ENCODE measurements around the gene FGF11. TPM values are rescaled to one million over a fixed set of nuclear protein-coding genes. Genes with fewer than 3 reads are reported as not detected.

Gene FGF11
- total RNA-seq (2014; rRNA removed; shearing (Covaris generic)): 4.0 and 5.0 TPM in 2 replicates

- H3K4me3 ChIP-seq: peak within 1 kb of the TSS; percentile 71
- peaks cover 14% of the 10 kb centered on the region for H3K4me1 ChIP-seq
- H3K27ac ChIP-seq: peak within 1 kb of the TSS; percentile 91
- no peaks in the 10 kb centered on the region for H3K36me3 ChIP-seq
- DNase-seq: no peak
- no peaks in the 10 kb centered on the region for H3K9me3 ChIP-seq (replicated peaks)
- H3K27me3 ChIP-seq: no peaks in the 10 kb centered on the region
Measured at GRCh38 chr17:7439462-7440112, at the start of gene FGF11. TSS of gene FGF11 (plus strand) at chr17:7439512. CDS start at chr17:7439621, 109 bp downstream.

DNA sequence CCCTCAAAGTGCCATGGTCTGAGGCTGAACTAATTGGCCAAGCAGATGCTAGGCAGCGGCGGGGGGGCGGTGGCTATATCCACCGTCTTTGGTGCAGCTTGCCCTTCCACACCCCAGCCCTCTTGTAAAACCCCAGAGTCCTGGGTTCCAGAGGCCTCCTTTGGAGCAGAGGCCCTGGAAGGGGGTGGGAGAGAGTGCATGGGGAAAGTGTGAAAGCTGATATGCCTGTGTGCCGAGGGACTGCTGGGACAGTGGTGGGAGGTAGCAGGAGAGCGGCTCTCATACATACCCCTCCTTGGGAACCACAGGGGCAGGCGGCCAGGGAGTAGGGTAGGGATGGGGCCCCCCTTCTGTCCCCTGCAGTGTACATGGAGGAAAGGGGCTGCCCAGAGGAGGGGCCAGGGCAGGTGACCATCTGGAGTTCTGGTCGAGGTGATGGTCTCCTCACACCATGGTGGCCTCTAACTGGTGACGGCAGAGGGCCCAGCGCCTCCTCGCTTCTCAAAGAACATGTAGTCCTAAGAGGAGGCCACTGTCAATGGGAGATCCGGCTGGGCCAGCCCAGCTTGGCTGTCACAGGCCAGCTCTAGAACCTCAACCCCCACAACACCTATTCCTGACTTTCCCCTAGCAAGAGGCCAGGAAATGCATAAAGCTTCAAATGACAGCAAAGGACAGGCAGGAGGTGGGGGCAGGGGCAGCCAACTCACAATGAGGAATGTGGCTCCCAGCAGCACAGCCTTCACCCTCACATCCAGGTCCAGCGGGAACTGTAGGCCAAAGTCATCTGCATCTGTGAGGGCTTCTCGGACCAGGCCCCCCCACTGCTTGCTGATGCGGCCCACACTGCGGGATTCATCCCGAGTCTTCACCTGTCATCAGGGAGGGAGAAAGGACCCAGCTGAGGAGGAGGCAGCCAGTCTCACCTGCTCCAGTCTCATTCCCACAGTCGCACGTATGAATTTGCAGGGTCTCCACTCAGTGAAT lies 49.1 kb upstream of the FGF11 start:
- Histone ChIP-seq H3K9me3 (replicated peaks) (no peaks in the 10 kb centered on the region), H3K27me3 (no peaks in the 10 kb centered on the region), H3K27ac (no peak overlapping the region), H3K36me3 (no peaks in the 10 kb centered on the region), H3K4me1 (no peaks in the 10 kb centered on the region), H3K4me3 (no peak overlapping the region)
- DNase-seq: no peak

GRCh38 chr17:7391307-7391706 lies 48.0 kb upstream of the FGF11 start:
- Histone ChIP-seq H3K27me3 (no peaks in the 10 kb centered on the region), H3K4me1 (no peaks in the 10 kb centered on the region), H3K36me3 (no peaks in the 10 kb centered on the region), H3K27ac (no peak overlapping the region), H3K4me3 (no peak overlapping the region), H3K9me3 (replicated peaks) (no peaks in the 10 kb centered on the region)
- no peak for DNase-seq

DNA sequence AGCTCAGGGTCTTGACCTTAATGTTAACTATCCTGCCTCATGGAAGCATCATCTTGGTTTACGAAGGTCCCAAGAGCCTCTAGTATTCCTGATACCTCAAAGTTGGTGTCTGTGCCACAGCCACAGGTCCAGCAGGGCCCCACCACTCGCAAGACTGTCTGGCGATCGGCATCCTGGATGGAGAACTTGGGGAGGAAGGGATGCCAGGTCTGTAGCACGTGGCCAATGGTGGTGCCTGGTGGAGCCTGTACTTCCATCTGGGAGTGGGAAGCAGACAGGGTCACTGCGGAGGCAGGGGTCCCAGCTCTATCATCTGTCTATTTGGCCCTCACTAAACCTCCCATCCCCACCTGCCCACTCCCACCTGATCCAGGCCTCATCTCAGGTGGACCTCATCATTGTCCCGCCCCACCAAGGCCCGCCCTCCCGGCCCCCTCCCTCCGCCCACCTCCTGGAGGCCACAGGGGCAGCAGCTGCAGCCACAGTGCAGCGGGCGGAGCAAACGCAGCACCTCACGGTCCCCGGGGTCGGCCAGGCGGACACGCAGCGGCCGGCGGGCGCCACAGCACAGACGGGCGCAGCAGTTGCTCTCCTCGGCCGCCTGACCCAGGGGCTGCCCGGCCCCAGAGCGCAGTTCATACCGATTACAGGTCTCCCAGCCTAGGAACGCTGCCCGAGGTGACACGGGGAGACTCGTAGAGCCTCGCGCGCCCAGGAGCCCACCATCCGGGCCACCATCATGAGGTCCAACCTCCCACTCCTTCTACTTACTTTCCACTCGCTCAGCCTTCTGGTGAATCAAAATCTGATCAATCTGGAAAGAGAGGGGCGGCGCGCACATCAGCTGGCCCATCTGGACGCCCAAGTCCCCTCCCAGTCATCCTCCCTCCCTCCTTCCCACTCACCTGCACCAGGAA lies 46.4 kb upstream of the FGF11 start:
- H3K4me3 ChIP-seq: peak overlapping the region; percentile 65; the same call in 1 of the 2 replicates
- no peaks in the 10 kb centered on the region for H3K27me3 ChIP-seq
- no peak overlapping the region for H3K27ac ChIP-seq
- H3K36me3 ChIP-seq: no peaks in the 10 kb centered on the region
- no peaks in the 10 kb centered on the region for H3K4me1 ChIP-seq
- H3K9me3 ChIP-seq (replicated peaks): no peaks in the 10 kb centered on the region
- no peak for DNase-seq

- Histone ChIP-seq H3K4me1 (no peaks in the 10 kb centered on the region), H3K9me3 (replicated peaks) (no peaks in the 10 kb centered on the region), H3K36me3 (no peaks in the 10 kb centered on the region), H3K27me3 (no peaks in the 10 kb centered on the region), H3K4me3 (peak overlapping the region; percentile 65), H3K27ac (peak overlapping the region; percentile 32)
- peak; percentile 47 to 54 for DNase-seq
Measured at GRCh38 chr17:7393613-7394451, 45.5 kb upstream of the FGF11 start.

DNA sequence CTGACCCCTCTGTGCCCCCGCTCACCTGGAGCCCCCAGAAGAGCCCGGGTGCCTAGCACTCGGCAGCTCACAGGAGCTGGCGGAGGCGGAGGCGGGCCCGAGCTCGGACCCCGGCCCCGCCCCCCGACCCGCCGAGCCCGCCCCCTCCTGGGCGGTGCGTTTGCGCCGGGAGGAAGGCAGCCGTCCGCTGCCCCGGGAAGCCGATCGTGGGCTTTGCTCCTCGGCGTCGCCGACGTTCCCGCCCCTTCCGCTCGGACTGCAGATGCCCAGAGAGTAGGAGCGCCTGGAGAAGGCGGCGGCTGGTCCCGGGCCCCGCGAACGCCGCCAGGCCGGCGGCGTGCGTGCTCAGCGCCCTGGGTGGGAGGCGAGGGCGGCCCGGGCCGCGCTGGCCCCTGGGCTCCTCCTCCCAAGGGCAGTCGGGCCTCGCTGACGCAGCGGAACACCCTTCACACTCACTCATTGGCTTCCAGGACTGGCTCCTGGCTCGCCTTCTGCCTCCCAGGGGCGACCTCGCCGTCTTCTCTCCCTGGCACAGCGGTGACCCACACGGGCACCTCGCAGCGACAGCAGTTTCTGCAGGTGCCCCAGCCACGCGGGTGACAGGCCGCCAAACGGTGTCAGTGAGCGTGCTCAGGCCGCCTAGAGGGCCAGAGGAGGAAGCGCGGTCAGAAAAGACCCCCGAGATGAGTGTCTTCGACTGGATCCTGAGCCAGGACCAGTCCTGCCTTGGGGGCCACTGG lies 44.7 kb upstream of the FGF11 start, which contains the start of gene PLSCR3:
Gene PLSCR3, minus strand, starts transcription at position 74 of the 740 bp plus-strand sequence. CDS start 415 bp downstream, outside the sequence.
- no peaks in the 10 kb centered on the region for H3K9me3 ChIP-seq (replicated peaks)
- no peaks in the 10 kb centered on the region for H3K27me3 ChIP-seq
- peak within 1 kb of the TSS; percentile 32 for H3K27ac ChIP-seq
- no peaks in the 10 kb centered on the region for H3K36me3 ChIP-seq
- no peaks in the 10 kb centered on the region for H3K4me1 ChIP-seq
- H3K4me3 ChIP-seq: peak within 1 kb of the TSS; percentile 65
- peak; percentile 81 to 83 for DNase-seq

DNA sequence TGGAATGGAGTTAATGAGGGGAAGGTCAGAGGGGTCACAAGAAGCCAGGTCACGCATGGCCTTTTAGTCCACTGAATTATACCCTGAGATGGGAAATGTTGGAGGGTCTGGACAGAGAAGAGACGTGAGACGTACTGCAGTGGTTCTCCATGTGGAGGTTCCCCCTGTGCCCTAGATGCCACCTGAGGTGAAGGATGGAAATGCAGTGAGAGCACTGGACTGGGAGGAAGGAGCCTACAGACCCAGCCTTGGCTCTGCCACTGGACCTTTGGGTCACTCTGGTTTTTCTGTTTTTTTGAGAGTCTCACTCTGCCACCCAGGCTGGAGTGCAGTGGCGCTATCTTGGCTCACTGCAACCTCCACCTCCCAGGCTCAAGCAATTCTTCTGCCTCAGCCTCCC lies 43.2 kb upstream of the FGF11 start:
- Histone ChIP-seq H3K4me1 (no peaks in the 10 kb centered on the region), H3K4me3 (no peak overlapping the region), H3K27me3 (no peaks in the 10 kb centered on the region), H3K27ac (no peak overlapping the region), H3K36me3 (no peaks in the 10 kb centered on the region), H3K9me3 (replicated peaks) (no peaks in the 10 kb centered on the region)
- DNase-seq: no peak

- H3K9me3 ChIP-seq (replicated peaks): no peaks in the 10 kb centered on the region
- no peak for DNase-seq
- no peaks in the 10 kb centered on the region for H3K27me3 ChIP-seq
- H3K4me3 ChIP-seq: no peak overlapping the region
- no peak overlapping the region for H3K27ac ChIP-seq
- no peaks in the 10 kb centered on the region for H3K4me1 ChIP-seq
- H3K36me3 ChIP-seq: no peaks in the 10 kb centered on the region
Measured at GRCh38 chr17:7398612-7399011, 40.7 kb upstream of the FGF11 start.

DNA sequence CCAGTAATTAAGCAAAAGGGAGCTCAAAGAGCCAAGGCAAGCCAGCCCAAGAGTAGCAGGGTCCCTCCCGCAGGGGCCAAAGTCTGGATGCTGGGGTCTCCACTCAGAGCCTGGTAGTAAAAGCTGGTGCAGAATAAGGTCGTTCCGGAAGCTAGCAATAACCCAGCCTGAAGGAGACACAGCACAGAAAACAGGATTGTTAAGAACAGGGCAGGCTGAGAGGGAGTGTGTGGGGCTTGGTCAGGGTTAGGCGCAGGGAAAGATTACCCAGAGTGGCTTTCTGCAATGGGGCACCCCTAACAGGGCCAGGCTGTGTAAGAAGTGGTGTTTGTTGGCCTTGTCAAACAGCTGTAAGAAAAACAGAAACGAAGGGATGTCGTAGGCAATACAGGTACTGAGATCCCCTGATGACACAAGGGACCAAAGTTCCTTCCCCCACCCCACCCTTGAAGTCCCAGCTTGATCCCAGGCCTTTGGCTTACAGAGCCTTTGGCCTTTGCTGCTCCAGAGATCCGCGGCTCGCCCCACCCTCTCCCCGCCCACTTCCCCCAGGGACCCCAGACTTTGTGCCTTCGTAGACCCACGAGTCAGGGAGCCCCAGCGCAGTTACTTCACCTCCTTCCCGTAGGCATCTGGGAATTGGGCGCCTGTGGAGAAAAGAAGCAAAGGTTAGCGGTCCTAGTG lies 36.1 kb upstream of the FGF11 start:
- peak overlapping the region; percentile 37; the same call in 1 of the 2 replicates for H3K27ac ChIP-seq
- no peaks in the 10 kb centered on the region for H3K9me3 ChIP-seq (replicated peaks)
- DNase-seq: peak; percentile 58 to 63
- peak overlapping the region; percentile 68 for H3K4me3 ChIP-seq
- no peaks in the 10 kb centered on the region for H3K27me3 ChIP-seq
- no peaks in the 10 kb centered on the region for H3K36me3 ChIP-seq
- no peaks in the 10 kb centered on the region for H3K4me1 ChIP-seq

DNA sequence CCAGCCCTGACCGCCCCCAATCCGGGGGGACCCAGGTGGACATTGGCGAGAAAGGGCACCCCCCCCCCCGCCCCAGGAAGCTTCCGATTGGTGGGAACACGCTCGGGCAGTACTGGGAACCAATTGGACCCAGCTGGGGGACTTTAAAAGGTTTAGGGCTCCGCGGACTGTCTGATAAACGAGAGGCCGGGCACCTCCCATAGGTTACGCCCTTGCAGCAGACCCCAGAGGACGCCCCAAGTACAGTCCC lies 35.7 kb upstream of the FGF11 start:
- Histone ChIP-seq H3K9me3 (replicated peaks) (no peaks in the 10 kb centered on the region), H3K36me3 (no peaks in the 10 kb centered on the region), H3K27me3 (no peaks in the 10 kb centered on the region), H3K4me1 (no peaks in the 10 kb centered on the region), H3K4me3 (peak overlapping the region; percentile 68), H3K27ac (peak overlapping the region; percentile 37; the same call in 1 of the 2 replicates)
- no peak for DNase-seq

DNA sequence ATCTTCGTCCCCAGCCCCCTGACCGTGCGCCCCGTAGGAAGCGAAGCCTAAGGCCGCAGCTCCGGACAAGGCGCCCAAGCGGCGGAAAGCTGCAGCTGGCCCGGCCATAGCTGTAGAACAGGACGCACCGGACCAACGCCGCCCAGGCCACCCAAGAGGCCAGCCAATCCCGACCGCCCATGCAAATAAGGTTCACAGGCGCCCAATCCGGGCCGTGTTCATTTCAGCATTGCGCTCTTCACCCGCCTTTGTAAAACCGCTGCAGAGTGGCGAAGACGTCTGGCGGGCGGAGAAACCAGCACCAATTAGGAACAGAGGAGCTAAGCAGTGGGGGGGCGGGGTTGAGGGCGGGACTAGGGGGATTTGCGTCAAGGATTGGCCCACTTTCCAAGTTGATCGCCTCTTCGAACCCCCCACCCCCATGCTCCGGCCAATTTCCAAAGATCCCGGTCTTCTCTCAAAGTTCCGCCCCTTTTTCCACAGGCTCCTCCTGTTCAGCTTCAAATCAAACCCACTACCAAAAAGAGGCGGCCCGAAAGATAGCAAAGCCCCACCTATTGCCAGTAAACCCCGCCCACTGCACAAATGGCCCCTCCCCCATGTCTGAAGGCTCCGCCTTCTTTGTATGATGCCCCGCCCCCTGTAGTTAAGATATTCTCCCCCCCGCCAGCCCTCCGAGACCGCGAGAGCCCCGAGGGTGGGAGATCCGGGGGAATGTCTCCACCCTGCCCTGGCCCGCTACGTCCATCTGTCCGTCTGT lies 35.2 kb upstream of the FGF11 start, which contains the start of gene TMEM256:
Gene TMEM256, minus strand, starts transcription at position 121 of the 760 bp plus-strand sequence. Its CDS starts 13 bp downstream, at position 108.
- no peaks in the 10 kb centered on the region for H3K36me3 ChIP-seq
- no peaks in the 10 kb centered on the region for H3K4me1 ChIP-seq
- H3K4me3 ChIP-seq: peak within 1 kb of the TSS; percentile 68
- H3K9me3 ChIP-seq (replicated peaks): no peaks in the 10 kb centered on the region
- H3K27ac ChIP-seq: peak within 1 kb of the TSS; percentile 37; the same call in 1 of the 2 replicates
- DNase-seq: peak; percentile 95 to 98
- no peaks in the 10 kb centered on the region for H3K27me3 ChIP-seq

- no peaks in the 10 kb centered on the region for H3K36me3 ChIP-seq
- peak in 1 of 2 experiments; percentile 42 for DNase-seq
- H3K4me3 ChIP-seq: peak overlapping the region; percentile 68
- no peaks in the 10 kb centered on the region for H3K4me1 ChIP-seq
- H3K9me3 ChIP-seq (replicated peaks): no peaks in the 10 kb centered on the region
- no peaks in the 10 kb centered on the region for H3K27me3 ChIP-seq
- H3K27ac ChIP-seq: peak overlapping the region; percentile 11; the same call in 1 of the 2 replicates
Measured at GRCh38 chr17:7404737-7405349, 34.5 kb upstream of the FGF11 start.

All from SJCRH30 (cell line).